HG02571 (cell line): ENCODE data around the gene EHMT2.
"Not testable (repeated sequence)": the region's sequence is repeated elsewhere in the genome, so short reads cannot be mapped to it uniquely, and the experiment has no call there.

ENCODE experiments used
- ATAC-seq: cut with Tn5 transposase; IDR thresholded peaks from one replicate; pipeline ENCODE4 v1.9.1; 2021; ENCODE audit warnings: mild to moderate bottlenecking, moderate library complexity; ENCODE audit not compliant: unreplicated experiment

Gene EHMT2

DNA sequence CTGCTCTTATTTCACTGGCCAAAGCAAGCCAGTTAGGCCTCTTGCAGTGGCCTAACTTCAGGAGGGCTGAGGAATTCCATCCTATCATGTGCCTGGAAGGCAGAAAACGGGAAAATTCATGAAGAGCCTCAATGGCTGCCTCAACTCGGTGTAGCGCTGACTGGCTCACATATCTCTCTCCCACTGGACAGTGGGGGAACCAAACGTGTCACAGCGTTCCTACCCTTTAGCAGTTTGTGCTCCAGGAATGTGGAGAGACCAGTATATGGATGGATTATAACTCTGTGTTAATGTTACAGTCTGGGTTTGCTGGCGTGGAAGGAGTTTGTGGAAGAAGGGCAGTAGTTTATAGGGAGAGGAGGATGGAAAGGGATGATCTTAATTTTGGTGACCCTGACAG lies 18.3 kb upstream of the EHMT2 start:
- no peak for ATAC-seq

DNA sequence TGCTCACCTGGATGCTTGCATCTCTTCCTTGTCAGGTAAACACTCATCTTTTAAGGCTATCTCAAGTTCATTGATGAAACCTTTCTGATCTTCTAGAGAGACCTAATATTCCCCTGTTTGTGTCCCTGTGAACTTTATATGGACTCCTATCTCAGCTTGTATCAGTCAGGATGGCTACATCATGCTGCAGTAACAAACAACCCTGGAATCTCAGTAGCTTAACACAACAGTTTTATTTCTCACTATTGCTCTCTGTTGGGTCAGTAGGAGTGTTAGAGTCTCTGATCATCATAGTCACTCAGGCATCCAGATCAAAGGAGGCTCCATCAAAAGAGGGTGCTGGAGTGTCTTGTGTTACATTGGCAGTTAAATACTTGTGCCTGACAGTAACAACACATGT lies 17.9 kb upstream of the EHMT2 start:
- no peak for ATAC-seq

- ATAC-seq: no peak
Measured at GRCh38 chr6:31911826-31912585, 14.5 kb upstream of the EHMT2 start.

GRCh38 chr6:31909298-31909697 lies 11.8 kb upstream of the EHMT2 start:
- ATAC-seq: not testable (repeated sequence)

DNA sequence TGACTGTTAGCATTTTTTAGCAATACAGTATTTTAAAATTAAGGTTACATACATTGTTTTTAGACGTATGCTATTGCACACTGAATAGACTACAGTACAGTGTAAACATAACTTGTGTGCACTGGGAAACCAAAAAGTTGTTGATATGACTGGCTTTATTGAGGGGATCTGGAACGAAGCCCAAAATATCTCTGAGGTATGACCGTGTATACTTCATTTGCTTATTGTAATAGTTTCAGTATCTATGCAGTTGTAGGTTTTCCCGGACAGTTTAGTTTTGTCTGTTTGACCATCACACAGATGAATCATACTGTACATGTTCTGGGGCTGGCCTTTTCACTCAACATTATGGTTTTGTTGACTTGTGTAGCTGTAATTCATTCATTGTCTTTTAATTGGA lies 11.3 kb upstream of the EHMT2 start:
- ATAC-seq: no peak

- not testable (repeated sequence) for ATAC-seq
Measured at GRCh38 chr6:31908255-31908654, 10.8 kb upstream of the EHMT2 start.

DNA sequence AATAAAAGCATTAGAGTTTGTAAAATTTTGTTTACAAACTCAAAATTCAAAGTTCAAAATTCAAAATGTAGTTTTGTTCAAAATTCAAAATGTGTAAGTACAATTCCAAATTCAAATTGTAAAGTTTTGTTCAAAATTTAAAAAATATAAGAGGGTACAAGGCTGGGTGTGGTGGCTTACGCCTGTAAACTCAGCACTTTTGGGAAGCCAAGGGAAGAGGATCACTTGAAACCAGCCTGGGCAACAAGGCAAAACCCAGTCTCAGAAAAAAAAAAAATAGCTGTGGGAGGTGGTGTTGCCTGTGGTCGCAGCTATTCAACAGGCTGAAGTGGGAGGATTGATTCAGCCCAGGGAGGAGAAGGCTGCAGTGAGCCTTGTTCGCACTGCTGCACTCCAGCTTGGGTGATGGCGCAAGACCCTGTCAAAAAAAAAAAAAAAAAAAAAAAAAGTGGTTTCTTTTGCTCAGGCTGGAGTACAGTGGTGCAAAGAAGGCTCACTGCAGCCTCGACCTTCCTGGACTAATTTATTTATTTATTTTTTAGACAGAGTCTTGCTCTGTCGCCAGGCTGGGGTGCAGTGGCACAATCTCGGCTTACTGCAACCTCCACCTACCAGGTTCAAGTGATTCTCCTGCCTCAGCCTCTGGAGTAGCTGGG lies 9.8 kb upstream of the EHMT2 start:
- no peak for ATAC-seq

DNA sequence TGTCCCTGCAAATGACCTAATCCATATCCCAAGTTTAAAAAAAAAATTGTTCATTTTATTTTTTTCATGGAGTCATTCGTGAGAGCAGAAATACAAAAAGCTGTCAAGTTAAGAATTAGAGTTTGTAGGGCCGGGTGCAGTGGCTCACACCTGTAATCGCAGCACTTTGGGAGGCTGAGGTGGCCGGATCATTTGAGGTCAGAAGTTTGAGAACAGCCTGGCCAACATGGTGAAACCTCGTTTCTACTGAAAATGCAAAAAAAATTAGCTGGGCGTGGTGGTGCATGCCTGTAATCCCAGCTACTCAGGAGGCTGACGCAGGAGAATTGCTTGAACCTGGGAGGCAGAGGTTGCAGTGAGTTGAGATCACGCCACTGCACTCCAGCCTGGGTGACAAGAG lies 9.2 kb upstream of the EHMT2 start:
- not testable (repeated sequence) for ATAC-seq

- no peak for ATAC-seq
Measured at GRCh38 chr6:31906122-31906521, 8.6 kb upstream of the EHMT2 start.

DNA sequence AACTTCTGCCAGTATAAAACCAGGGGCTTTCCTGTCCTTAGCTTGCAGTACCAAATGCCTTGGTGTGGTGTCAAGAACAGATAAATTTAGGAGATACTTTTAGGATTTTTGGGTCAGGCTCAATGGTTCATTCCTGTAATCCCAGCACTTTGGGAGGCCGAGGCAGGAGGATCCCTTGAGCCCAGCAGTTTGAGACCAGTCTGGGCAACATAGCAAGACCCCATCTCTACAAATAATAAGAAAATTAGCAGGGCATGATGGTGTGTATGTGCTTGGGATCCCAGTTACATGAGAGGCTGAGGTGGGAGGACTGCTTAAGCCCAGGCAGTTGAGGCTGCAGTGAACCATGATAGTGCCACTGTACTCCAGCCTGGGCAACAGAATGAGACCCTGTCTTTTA lies 7.5 kb upstream of the EHMT2 start:
- no peak for ATAC-seq

GRCh38 chr6:31903957-31904356 lies 6.5 kb upstream of the EHMT2 start:
- no peak for ATAC-seq

DNA sequence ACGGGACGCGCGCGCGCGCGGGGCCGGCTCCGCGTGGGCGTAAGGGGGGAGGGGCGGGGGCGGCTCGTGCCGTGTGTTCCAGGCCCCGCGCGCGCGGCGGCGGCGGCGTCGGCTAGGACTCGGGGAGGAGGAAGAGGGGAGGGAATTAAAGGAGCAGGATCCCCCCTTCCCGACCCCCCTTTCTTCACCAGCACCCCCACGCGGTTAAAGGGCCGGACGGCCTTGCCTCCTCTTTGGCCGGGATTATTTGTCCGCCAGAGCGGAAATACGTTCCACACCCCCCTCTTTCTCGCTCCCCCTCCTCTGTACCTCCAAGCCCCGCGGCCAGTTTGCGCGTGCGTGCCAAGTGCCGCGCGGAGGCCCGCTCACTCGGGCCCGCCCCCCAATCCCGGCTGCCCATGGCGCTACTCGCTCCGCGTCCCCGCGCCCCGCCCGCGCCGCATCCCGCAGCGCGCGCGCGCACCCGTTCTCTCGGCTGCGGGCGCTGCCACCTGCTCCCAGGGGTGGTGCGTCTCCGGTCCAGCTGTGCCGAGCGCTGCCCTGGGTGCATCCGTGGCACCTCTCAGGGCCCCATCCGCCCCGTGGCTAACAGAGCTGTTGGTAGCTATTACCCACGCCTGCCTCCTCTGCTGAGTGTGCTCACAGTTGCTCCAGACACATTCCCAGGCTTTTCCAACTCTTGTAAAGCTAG lies 4.6 kb upstream of the EHMT2 start, which contains the start of gene ZBTB12:
TSS of gene ZBTB12 (minus strand) at position 134 of the 691 bp plus-strand sequence. CDS start 781 bp downstream, outside the sequence.
- peak; percentile 42 for ATAC-seq

GRCh38 chr6:31901415-31901952 lies 4.0 kb upstream of the EHMT2 start:
- ATAC-seq: no peak

DNA sequence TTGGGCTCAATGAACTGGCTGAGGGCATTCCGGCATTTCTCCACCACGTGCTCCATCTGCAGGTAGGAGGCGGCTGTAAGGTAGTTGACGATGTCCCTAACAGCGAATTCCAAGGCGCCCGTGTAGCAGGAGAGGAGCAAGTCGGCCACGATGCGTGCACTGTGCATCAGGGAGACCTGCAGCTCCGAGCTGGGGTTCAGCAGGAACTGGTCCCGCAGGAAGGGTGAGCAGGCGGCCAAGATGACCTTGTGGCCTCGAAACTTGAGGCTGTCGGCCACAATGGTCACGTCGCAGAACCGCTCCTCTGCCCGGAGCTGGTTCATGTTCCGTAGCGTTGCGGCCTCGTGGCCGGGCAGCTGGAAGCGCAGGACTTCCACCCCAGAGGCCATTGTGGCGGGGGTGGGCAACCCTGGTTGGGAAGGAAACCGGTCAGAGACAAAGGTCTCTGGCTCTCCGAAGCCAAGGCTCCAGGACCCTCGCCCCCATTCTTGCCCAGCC lies 3.5 kb upstream of the EHMT2 start:
- no peak for ATAC-seq

- ATAC-seq: no peak
Measured at GRCh38 chr6:31899882-31900722, 2.6 kb upstream of the EHMT2 start.

DNA sequence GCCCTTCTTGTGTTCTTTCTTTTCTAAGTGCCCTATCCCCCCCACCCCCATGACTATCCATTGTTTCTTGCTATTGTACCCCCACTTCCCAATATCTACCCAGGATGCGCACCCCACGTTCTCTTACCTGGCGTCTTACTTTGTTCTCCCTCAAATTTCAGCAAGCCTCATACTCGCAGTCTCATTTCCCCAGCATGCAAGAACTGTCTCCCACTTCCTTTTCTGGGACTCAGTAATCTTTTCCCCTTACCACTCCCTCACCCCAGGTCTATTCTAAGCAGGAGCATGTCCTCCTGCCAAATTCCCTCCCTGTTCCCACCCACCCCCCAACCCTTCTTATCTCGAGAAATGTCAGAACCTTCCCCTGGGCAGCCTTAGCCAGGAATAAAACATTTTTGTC lies 1.7 kb upstream of the EHMT2 start:
- ATAC-seq: no peak

DNA sequence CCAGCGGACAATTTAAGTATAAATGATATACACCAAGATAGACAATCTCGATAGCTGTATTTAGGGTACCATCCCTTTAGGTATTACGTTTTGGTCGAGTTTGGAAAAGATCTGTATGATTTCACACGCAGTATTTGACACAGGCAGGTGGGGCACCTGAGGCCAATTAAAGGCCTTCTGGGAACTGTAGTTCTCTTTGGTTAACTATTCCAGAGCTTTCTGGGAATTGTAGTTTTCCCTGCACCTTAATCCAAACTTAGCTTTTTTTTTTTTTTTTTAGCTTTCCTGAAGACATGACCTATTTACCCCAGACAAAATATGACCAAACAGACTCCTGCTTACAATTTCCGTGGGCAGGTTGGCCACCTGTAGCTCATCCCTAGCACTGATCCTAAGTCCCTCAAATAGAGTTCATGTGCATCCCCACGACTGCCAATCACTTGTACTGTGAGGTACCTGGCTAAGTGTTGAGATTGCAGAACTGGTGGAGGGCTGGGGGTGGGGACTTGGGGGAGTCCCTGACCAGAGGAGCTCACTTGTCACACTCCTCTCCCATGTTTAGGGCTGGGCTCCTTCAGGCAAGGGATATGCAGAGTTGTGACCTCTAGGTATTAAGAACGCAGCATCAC lies 999 bp upstream of the EHMT2 start:
- ATAC-seq: no peak

DNA sequence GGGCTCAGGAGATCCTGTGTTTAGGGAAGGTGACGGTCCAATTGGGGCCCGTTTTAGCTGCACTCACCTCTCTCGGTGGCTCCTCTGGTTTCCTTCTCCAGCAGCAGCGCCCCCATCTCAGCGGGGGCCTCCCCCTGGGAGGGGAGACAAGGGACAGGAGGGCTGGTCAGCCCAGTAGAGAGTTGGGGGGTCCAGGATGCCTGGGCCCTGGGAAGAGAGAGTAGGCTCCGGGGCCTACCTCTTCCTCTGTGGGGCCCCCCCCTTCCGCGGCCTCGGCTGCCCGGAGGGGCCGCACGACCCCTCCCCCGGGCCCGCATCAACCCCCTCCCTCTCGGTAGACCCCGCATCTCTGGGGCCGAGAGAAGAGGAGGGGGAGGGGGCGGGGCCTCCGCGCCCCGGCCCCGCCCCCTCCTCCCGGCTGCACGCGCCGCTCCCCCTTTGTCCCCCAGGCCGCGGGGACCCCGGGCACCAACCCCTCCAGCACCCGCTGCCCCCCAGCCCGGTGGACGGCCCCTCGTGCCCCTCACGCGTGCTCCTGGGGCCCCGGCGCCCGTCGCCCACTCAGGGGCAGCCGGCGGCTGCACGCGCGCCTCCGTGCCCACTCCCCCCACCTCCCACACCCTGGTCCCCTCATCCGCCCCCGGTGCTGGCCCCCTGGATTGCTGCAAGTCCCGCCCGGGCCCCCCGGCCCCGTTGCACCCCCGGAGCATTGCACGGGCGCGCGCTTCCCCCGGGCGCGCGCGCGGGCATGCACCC lies 464 bp downstream of the EHMT2 start:
- no peak for ATAC-seq

DNA sequence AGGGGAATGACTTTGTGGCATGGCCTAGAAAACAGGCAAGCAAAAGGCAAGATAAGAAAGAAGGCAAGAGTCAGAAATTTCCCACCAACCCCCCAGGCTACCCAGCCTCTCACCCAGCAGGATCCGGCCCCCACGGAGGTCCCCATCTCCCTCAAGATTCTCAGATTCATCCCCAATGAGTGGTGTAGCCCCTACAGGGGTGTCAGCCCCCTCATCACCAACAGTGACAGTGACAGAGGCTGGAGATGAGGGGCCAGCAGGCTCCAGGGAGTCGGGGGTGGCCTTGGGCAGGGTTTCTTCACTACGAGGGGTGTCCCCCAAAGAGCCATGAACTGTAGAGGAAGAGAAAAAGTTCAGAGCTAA lies 1.0 kb downstream of the EHMT2 start:
- ATAC-seq: no peak
